Measurements from ENCODE around the gene KLRK1. TPM values are rescaled to one million over a fixed set of nuclear protein-coding genes. Genes with fewer than 3 reads are reported as not detected.
"Not testable (repeated sequence)": the region's sequence is repeated elsewhere in the genome, so short reads cannot be mapped to it uniquely, and the experiment has no call there.

The KLRK1 gene
- total RNA-seq, 3 donors from 2014 or later = 2.6 to 7.0 (median 3.8) TPM

DNA sequence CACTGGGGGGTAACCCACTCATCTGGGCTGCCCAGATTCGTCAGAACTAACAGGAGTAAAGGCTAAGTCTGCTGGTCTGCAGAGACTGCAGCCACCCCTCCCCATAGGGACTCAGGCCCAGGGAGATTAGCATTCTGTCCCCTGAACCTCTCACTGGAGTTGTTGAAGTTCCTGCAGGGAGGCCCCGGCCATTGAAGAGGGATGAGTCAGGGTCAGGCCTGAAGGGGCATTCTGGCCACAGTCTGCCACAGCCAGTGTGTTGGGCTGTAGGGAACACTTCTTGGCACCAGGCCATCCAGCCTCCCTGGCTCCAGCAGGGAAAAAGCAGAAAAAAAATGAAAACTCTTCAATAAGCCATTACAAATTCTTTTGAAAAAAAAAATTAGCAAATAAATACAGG, 35.3 kb downstream of the KLRK1 start:
- no peak for DNase-seq (ENCODE audit: low spot score in 2 of 2)
- H3K27ac ChIP-seq = no peak overlapping the region
- no peaks in the 10 kb centered on the region for H3K9me3 ChIP-seq
- intact Hi-C loops (cut with DNase I; ENCODE audit: low total_unique reads) = no loop called here
- no peak overlapping the region for H3K4me3 ChIP-seq
- no peaks in the 10 kb centered on the region for H3K4me1 ChIP-seq
- H3K27me3 ChIP-seq = no peaks in the 10 kb centered on the region
- H3K36me3 ChIP-seq = no peaks in the 10 kb centered on the region
- TF ChIP-seq POLR2AphosphoS5 (IDR thresholded peaks at IDR 0.05) = no peak
- TF ChIP-seq POLR2A (IDR thresholded peaks at IDR 0.05) = no peak
- TF ChIP-seq, protein P1, sequence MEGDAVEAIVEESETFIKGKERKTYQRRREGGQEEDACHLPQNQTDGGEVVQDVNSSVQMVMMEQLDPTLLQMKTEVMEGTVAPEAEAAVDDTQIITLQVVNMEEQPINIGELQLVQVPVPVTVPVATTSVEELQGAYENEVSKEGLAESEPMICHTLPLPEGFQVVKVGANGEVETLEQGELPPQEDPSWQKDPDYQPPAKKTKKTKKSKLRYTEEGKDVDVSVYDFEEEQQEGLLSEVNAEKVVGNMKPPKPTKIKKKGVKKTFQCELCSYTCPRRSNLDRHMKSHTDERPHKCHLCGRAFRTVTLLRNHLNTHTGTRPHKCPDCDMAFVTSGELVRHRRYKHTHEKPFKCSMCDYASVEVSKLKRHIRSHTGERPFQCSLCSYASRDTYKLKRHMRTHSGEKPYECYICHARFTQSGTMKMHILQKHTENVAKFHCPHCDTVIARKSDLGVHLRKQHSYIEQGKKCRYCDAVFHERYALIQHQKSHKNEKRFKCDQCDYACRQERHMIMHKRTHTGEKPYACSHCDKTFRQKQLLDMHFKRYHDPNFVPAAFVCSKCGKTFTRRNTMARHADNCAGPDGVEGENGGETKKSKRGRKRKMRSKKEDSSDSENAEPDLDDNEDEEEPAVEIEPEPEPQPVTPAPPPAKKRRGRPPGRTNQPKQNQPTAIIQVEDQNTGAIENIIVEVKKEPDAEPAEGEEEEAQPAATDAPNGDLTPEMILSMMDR (IDR thresholded peaks at IDR 0.05) = no peak

DNA sequence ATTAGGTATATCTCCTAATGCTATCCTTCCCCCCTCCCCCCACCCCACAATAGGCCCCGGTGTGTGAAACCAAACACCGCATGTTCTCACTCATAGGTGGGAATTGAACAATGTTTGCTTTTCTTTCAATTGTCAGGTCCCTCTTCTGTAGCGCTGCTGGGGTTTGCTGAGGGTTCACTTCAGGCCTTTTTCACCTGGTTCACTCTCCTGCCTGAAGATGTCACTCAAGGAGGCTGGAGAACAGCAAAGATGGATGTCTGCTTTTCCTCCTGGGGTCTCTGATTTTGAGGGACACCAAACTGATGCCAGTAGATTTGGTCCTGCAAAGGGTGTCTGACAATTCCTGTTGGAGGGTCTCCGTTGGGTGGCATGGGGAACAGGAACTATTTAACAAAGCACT, 35.8 kb downstream of the KLRK1 start:
- Histone ChIP-seq H3K27me3 (no peaks in the 10 kb centered on the region), H3K4me3 (no peak overlapping the region), H3K9me3 (no peaks in the 10 kb centered on the region), H3K4me1 (no peaks in the 10 kb centered on the region), H3K27ac (no peak overlapping the region), H3K36me3 (no peaks in the 10 kb centered on the region)
- intact Hi-C loops (cut with DNase I; ENCODE audit: low total_unique reads) = no loop called here
- no peak for TF ChIP-seq POLR2A (IDR thresholded peaks at IDR 0.05)
- TF ChIP-seq, protein P1 (IDR thresholded peaks at IDR 0.05) = no peak
- no peak for TF ChIP-seq POLR2AphosphoS5 (IDR thresholded peaks at IDR 0.05)
- DNase-seq (ENCODE audit: low spot score in 2 of 2) = no peak

DNA sequence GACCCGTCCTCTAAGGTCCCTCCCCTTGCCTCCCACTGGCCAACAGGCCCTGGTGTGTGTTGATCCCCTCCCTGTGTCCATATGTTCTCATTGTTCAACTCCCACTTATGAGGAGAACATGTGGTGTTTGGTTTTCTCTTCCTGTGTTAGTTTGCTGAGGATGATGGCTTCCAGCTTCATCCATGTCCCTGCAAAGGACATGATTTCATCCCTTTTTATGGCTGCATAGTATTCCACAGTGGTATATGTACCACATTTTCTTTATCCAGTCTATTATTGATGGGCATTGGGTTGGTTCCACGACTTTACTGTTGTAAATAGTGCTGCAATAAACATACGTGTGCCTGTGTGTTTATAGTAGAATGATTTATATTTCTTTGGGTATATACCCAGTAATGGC, 38.4 kb downstream of the KLRK1 start:
- H3K4me3 ChIP-seq; intact Hi-C loops (cut with DNase I; ENCODE audit: low total_unique reads); H3K27me3 ChIP-seq; H3K36me3 ChIP-seq; H3K27ac ChIP-seq; H3K4me1 ChIP-seq; H3K9me3 ChIP-seq; DNase-seq (ENCODE audit: low spot score in 2 of 2): not testable (repeated sequence)

DNA sequence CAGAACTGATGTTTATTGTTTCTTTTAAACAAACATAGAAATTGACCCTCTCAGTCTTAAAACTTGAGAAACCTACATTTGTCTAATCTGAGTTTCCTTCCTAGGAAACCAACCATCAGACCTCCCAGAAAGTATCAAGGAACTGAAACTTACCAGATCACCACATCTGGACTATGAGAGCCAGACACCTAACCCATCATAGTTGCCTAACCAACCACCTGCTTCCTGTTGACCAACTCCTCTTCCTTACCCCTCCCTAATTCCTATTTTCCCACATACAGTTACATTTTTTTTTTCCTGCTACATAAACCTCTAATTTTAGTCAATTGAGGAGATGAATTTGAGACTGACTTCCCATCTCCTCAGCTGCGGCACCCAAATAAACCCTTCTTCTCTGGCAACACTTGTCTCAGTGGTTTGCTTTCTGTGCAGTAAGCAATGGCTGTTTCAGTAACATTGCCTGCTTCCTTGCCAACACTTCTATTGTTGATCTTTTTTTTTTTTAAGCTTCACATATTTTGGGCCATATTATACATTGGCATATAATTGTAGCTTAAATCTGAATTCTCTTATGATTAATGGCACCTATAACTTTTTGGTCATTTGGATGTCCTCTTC, 47.8 kb downstream of the KLRK1 start:
- Histone ChIP-seq H3K9me3 (no peaks in the 10 kb centered on the region), H3K4me1 (no peaks in the 10 kb centered on the region), H3K27me3 (no peaks in the 10 kb centered on the region), H3K27ac (no peak overlapping the region), H3K36me3 (no peaks in the 10 kb centered on the region), H3K4me3 (no peak overlapping the region)
- no peak for DNase-seq (ENCODE audit: low spot score in 2 of 2)
- intact Hi-C loops (cut with DNase I; ENCODE audit: low total_unique reads) = loop anchor here (10.0 kb wide), 1 partner anchor 663 kb away; no protein-coding TSS in a partner anchor
- TF ChIP-seq, protein P1 (IDR thresholded peaks at IDR 0.05) = no peak
- no peak for TF ChIP-seq POLR2AphosphoS5 (IDR thresholded peaks at IDR 0.05)
- TF ChIP-seq POLR2A (IDR thresholded peaks at IDR 0.05) = no peak

DNA sequence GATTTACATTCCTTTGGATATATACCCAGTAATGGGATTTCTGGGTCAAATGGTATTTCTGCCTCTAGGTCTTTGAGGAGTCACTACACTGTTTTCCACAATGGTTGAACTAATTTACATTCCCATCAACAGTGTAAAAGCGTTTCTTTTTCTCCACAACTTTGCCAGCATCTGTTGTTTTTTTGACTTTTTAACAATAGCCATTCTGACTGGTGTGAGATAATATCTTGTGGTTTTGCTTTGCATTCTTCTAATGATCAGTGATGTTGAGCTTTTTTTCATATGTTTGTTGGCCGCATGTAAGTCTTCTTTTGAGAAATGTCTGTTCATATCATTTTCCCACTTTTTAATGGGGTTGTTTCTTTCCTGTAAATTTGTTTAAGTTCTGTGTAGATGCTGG, 48.9 kb downstream of the KLRK1 start:
- H3K4me3 ChIP-seq; H3K27ac ChIP-seq; H3K27me3 ChIP-seq; H3K36me3 ChIP-seq; H3K4me1 ChIP-seq; DNase-seq (ENCODE audit: low spot score in 2 of 2); H3K9me3 ChIP-seq: not testable (repeated sequence)
- intact Hi-C loops (cut with DNase I; ENCODE audit: low total_unique reads) = loop anchor here (10.0 kb wide), 1 partner anchor 664 kb away; no protein-coding TSS in a partner anchor

DNA sequence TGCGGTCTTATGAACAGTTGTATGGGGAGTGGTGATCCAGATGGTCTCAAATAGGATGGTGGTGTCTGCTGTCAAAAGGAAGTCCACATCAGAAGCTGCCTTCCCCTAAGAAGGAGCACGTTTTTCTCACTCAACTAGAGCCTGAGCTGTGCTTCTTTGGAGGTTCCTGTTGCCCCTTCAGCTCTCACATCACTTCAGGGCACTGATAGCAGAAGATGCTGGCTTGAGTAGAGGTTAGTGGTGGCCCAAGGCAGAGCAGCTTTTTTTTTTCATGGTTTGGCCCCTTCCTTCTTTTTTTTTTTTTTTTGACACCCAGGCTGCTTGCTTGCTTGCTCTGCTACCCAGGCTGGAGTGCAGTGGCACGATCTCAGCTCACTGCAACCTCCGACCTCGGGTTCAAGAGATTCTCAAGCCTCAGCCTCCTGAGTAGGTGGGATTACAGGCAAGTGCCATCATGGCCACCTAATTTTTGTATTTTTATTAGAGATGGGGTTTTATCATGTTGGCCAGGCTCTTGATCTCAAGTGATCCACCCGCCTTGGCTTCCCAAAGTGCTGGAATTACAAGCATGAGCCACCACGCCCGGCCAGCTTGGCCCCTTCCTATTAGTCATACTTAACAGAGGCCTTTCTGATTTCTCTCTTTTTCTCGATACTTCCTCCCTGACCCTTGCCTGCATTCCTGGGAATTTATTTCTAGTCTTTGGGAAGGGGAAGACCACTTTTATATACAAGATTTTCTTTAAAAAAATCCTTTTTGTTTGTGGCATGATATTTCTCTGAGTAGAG, 50.6 kb downstream of the KLRK1 start:
- TF ChIP-seq POLR2A (IDR thresholded peaks at IDR 0.05) (no peak), POLR2AphosphoS5 (IDR thresholded peaks at IDR 0.05) (no peak)
- TF ChIP-seq, protein P1 (IDR thresholded peaks at IDR 0.05) = no peak
- no peaks in the 10 kb centered on the region for H3K9me3 ChIP-seq
- H3K27ac ChIP-seq = no peak overlapping the region
- H3K4me3 ChIP-seq = no peak overlapping the region
- intact Hi-C loops (cut with DNase I; ENCODE audit: low total_unique reads) = no loop called here
- no peak for DNase-seq (ENCODE audit: low spot score in 2 of 2)
- H3K4me1 ChIP-seq = no peaks in the 10 kb centered on the region
- no peaks in the 10 kb centered on the region for H3K27me3 ChIP-seq
- H3K36me3 ChIP-seq = no peaks in the 10 kb centered on the region

DNA sequence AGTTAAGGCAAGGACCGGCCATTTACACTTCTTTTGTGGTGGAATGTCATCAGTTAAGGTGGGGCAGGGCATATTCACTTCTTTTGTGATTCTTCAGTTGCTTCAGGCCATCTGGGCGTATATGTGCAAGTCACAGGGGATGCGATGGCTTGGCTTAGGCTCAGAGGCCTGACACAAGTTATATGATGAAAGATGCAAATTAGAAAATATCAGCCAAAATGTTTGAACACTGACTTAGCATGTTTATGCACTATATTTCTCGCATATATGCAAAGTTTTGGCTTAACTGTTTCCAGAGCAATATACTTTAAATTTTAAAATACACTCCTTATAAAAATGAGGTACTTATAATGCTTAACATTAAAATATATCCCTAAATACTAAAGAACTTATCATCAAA, 51.4 kb downstream of the KLRK1 start:
- H3K27me3 ChIP-seq; H3K4me3 ChIP-seq; intact Hi-C loops (cut with DNase I; ENCODE audit: low total_unique reads); H3K9me3 ChIP-seq; H3K36me3 ChIP-seq; DNase-seq (ENCODE audit: low spot score in 2 of 2); H3K4me1 ChIP-seq; H3K27ac ChIP-seq: not testable (repeated sequence)

DNA sequence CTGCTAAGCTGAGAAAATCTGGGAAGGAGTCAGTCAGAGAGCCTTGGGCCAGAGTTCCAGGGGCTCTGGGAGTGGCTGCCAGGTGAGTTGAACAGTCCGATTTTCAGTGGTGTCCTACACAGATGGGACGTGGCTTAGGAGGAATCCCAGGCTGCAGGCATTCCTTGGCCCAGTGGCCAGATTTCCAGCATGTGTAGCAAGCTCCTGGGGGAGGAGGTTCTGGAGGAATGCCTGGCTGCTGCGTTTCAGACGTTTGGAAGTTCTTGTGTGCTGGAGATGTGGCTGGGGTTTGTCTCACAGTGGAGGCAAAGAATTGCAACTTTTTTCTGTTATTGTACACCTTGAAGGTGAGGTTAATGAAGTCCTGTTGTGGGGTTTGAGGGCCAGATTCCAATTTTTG, 53.6 kb downstream of the KLRK1 start:
- H3K36me3 ChIP-seq; H3K9me3 ChIP-seq; intact Hi-C loops (cut with DNase I; ENCODE audit: low total_unique reads); H3K4me3 ChIP-seq; DNase-seq (ENCODE audit: low spot score in 2 of 2); H3K4me1 ChIP-seq; H3K27me3 ChIP-seq; H3K27ac ChIP-seq: not testable (repeated sequence)

Measured in breast epithelium (tissue), 4 donors.